Left lung (tissue), 10 donors: ENCODE measurements around the gene CEP78. TPM values are rescaled to one million over a fixed set of nuclear protein-coding genes. Genes with fewer than 3 reads are reported as not detected.

Experiments used
- ATAC-seq: fragments of 200-7000 bp; cut with Tn5 transposase; one replicate; pipeline ENCODE4 v1.9.1; 2020; ENCODE audit warnings: moderate library complexity
- DNase-seq, 4 donors: peaks; one replicate each; pipeline ENCODE4 v3.0.0-alpha.2; 2013 to 2020
- H3K27ac ChIP-seq, 2 donors: fragments of 200-600 bp; sonication (generic) in 1 of 2; one replicate each; pipeline versions ENCODE4 v1.5.0 to v1.8.0; 2020 to 2021
- H3K27me3 ChIP-seq, 2 donors: fragments of 200-600 bp; sonication (generic) in 1 of 2; one replicate each; pipeline versions ENCODE4 v1.5.0 to v1.8.0; 2020 to 2021
- H3K36me3 ChIP-seq, 2 donors: fragments of 200-600 bp; sonication (generic) in 1 of 2; one replicate each; pipeline versions ENCODE4 v1.5.0 to v1.8.0; 2020 to 2021
- H3K4me1 ChIP-seq, 2 donors: fragments of 200-600 bp; one replicate each; pipeline ENCODE4 v1.8.0; 2021
- H3K4me3 ChIP-seq, 2 donors: fragments of 200-600 bp; sonication (generic) in 1 of 2; one replicate each; pipeline versions ENCODE4 v1.5.0 to v1.8.0; 2020 to 2021; ENCODE audit warnings: mild to moderate bottlenecking in 1 of 2
- H3K9me3 ChIP-seq, 2 donors: fragments of 200-600 bp; sonication (generic) in 1 of 2; one replicate each; pipeline versions ENCODE4 v1.5.0 to v1.8.0; 2020 to 2021
- CTCF ChIP-seq, 2 donors: fragments of 200-600 bp; sonication (generic) in 1 of 2; IDR thresholded peaks; one replicate each; pipeline versions ENCODE4 v1.5.0 to v1.8.0; 2021; ENCODE audit warnings: antibody characterized with exemption in 2 of 2
- intact Hi-C, 2 donors: fragments of 100-400 bp; cut with DNase I; formaldehyde crosslinking; loops; one replicate each; pipeline versions ENCODE4 v1.11.2 to v1.14.2; 2022
- polyA plus RNA-seq, 6 donors: library from polyadenylated mRNA; unstranded; fragments of 120-200 nt; gene quantifications; one replicate each; pipeline ENCODE4 v1.2.1, GENCODE V29; 2013; ENCODE audit not compliant: insufficient read length in 6 of 6
- total RNA-seq, 2 donors: library from RNA; stranded (reverse); fragmentation: NEBNext Ultra II Directional; extraction: Animal tissue kit (Norgen Biotek cat#: 25700); gene quantifications; one replicate each; pipeline ENCODE4 v1.2.1, GENCODE V29; 2021
- donor health status: DM: no; HTN: yes; CAD: no.
- donor health status: DM: no; HTN: no; CAD: no.

Gene CEP78
- total and polyA plus RNA-seq, 8 donors: 14.0 to 43.9 (median 40.1) TPM

- intact Hi-C loops: no loop called here
- ATAC-seq (no peak), DNase-seq (no peak)
- no peak overlapping the region for H3K27ac ChIP-seq
- no peak for TF ChIP-seq CTCF (IDR thresholded peaks at IDR 0.05)
- H3K4me3 ChIP-seq: no peak overlapping the region
- H3K9me3 ChIP-seq: no peaks in the 10 kb centered on the region
- H3K36me3 ChIP-seq: no peaks in the 10 kb centered on the region
- H3K27me3 ChIP-seq: no peaks in the 10 kb centered on the region
- peaks cover 0 to 6% of the 10 kb centered on the region in 2 donors for H3K4me1 ChIP-seq
Observed at GRCh38 chr9:78209127-78209526, 26.7 kb upstream of the CEP78 start.

- intact Hi-C loops: no loop called here
- Histone ChIP-seq H3K27ac (no peak overlapping the region), H3K27me3 (no peaks in the 10 kb centered on the region), H3K9me3 (no peaks in the 10 kb centered on the region), H3K4me1 (peaks cover 0 to 6% of the 10 kb centered on the region in 2 donors), H3K36me3 (no peaks in the 10 kb centered on the region), H3K4me3 (no peak overlapping the region)
- no peak for ATAC-seq
- no peak for TF ChIP-seq CTCF (IDR thresholded peaks at IDR 0.05)
- no peak for DNase-seq
Observed at GRCh38 chr9:78210841-78211301, 25.0 kb upstream of the CEP78 start.

GRCh38 chr9:78212868-78213267 is 23.0 kb upstream of the CEP78 start:
- ATAC-seq (no peak), DNase-seq (no peak)

GRCh38 chr9:78213712-78214111 is 22.2 kb upstream of the CEP78 start:
- no peaks in the 10 kb centered on the region for H3K9me3 ChIP-seq
- DNase-seq (peak in 1 of 4 donors; percentile 25), ATAC-seq (peak; percentile 92)
- no peaks in the 10 kb centered on the region for H3K36me3 ChIP-seq
- no peaks in the 10 kb centered on the region for H3K27me3 ChIP-seq
- TF ChIP-seq CTCF (IDR thresholded peaks at IDR 0.05): no peak
- intact Hi-C loops: no loop called here
- no peak overlapping the region for H3K4me3 ChIP-seq
- peaks cover 0 to 6% of the 10 kb centered on the region in 2 donors for H3K4me1 ChIP-seq
- no peak overlapping the region for H3K27ac ChIP-seq

More at GRCh38 chr9:78212868-78213267, 23.0 kb upstream of the CEP78 start:
- H3K4me3 ChIP-seq: no peak overlapping the region
- TF ChIP-seq CTCF (IDR thresholded peaks at IDR 0.05): no peak
- intact Hi-C loops: no loop called here
- no peaks in the 10 kb centered on the region for H3K9me3 ChIP-seq
- no peak overlapping the region for H3K27ac ChIP-seq
- no peaks in the 10 kb centered on the region for H3K36me3 ChIP-seq
- no peaks in the 10 kb centered on the region for H3K27me3 ChIP-seq
- peaks cover 0 to 6% of the 10 kb centered on the region in 2 donors for H3K4me1 ChIP-seq

GRCh38 chr9:78214492-78214891 is 21.4 kb upstream of the CEP78 start:
- no peak for ATAC-seq

More at GRCh38 chr9:78214492-78214891, 21.4 kb upstream of the CEP78 start:
- intact Hi-C loops: no loop called here
- no peak overlapping the region for H3K27ac ChIP-seq
- no peaks in the 10 kb centered on the region for H3K36me3 ChIP-seq
- H3K4me1 ChIP-seq: peaks cover 0 to 6% of the 10 kb centered on the region in 2 donors
- no peak for DNase-seq
- no peak for TF ChIP-seq CTCF (IDR thresholded peaks at IDR 0.05)
- H3K9me3 ChIP-seq: no peaks in the 10 kb centered on the region
- no peak overlapping the region for H3K4me3 ChIP-seq
- no peaks in the 10 kb centered on the region for H3K27me3 ChIP-seq
